ENCODE data around the gene SPATC1L. TPM values are rescaled to one million over a fixed set of nuclear protein-coding genes. Genes with fewer than 3 reads are reported as not detected.

Gene SPATC1L
- total RNA-seq, 1 donor from 2014 or later: 27.5 TPM

- DNase-seq (ENCODE audit: low read depth, low spot score): no peak
- Mint-ChIP-seq H3K4me3 (no peak overlapping the region), H3K9me3 (no peaks in the 10 kb centered on the region), H3K36me3 (ENCODE audit: low read depth) (no peaks in the 10 kb centered on the region), H3K27me3 (ENCODE audit: low read depth) (peaks cover 30% of the 10 kb centered on the region), H3K27ac (ENCODE audit: unreplicated experiment) (no peak overlapping the region), H3K4me1 (peaks cover 19% of the 10 kb centered on the region)
- TF ChIP-seq CTCF (conservative IDR thresholded peaks at IDR 0.05): no peak
Measured at GRCh38 chr21:46145840-46146691, 38.2 kb downstream of the SPATC1L start.

GRCh38 chr21:46145159-46145839 is 39.0 kb downstream of the SPATC1L start:
- H3K27me3 Mint-ChIP-seq (ENCODE audit: low read depth): peaks cover 38% of the 10 kb centered on the region
- peaks cover 19% of the 10 kb centered on the region for H3K4me1 Mint-ChIP-seq
- TF ChIP-seq CTCF (conservative IDR thresholded peaks at IDR 0.05): no peak
- H3K9me3 Mint-ChIP-seq: no peaks in the 10 kb centered on the region
- DNase-seq (ENCODE audit: low read depth, low spot score): no peak
- no peak overlapping the region for H3K4me3 Mint-ChIP-seq
- H3K27ac Mint-ChIP-seq (ENCODE audit: unreplicated experiment): no peak overlapping the region
- no peaks in the 10 kb centered on the region for H3K36me3 Mint-ChIP-seq (ENCODE audit: low read depth)

GRCh38 chr21:46144464-46145070 is 39.7 kb downstream of the SPATC1L start:
- H3K27me3 Mint-ChIP-seq (ENCODE audit: low read depth): peaks cover 45% of the 10 kb centered on the region
- peaks cover 19% of the 10 kb centered on the region for H3K4me1 Mint-ChIP-seq
- DNase-seq (ENCODE audit: low read depth, low spot score): no peak
- no peaks in the 10 kb centered on the region for H3K9me3 Mint-ChIP-seq
- no peak overlapping the region for H3K4me3 Mint-ChIP-seq
- no peak for TF ChIP-seq CTCF (conservative IDR thresholded peaks at IDR 0.05)
- H3K27ac Mint-ChIP-seq (ENCODE audit: unreplicated experiment): no peak overlapping the region
- no peaks in the 10 kb centered on the region for H3K36me3 Mint-ChIP-seq (ENCODE audit: low read depth)

GRCh38 chr21:46142582-46143473 is 41.4 kb downstream of the SPATC1L start:
- peaks cover 9% of the 10 kb centered on the region for H3K4me1 Mint-ChIP-seq
- no peaks in the 10 kb centered on the region for H3K9me3 Mint-ChIP-seq

More at GRCh38 chr21:46142582-46143473, 41.4 kb downstream of the SPATC1L start:
- H3K4me3 Mint-ChIP-seq: no peak overlapping the region
- peaks cover 50% of the 10 kb centered on the region for H3K27me3 Mint-ChIP-seq (ENCODE audit: low read depth)
- H3K27ac Mint-ChIP-seq (ENCODE audit: unreplicated experiment): no peak overlapping the region
- no peak for DNase-seq (ENCODE audit: low read depth, low spot score)
- H3K36me3 Mint-ChIP-seq (ENCODE audit: low read depth): no peaks in the 10 kb centered on the region
- no peak for TF ChIP-seq CTCF (conservative IDR thresholded peaks at IDR 0.05)
